Measurements from ENCODE around the gene SYCE3. TPM values are rescaled to one million over a fixed set of nuclear protein-coding genes. Genes with fewer than 3 reads are reported as not detected.

Gene SYCE3
- polyA plus RNA-seq, 3 donors = 1.9 to 3.1 TPM; not detected in 1

DNA sequence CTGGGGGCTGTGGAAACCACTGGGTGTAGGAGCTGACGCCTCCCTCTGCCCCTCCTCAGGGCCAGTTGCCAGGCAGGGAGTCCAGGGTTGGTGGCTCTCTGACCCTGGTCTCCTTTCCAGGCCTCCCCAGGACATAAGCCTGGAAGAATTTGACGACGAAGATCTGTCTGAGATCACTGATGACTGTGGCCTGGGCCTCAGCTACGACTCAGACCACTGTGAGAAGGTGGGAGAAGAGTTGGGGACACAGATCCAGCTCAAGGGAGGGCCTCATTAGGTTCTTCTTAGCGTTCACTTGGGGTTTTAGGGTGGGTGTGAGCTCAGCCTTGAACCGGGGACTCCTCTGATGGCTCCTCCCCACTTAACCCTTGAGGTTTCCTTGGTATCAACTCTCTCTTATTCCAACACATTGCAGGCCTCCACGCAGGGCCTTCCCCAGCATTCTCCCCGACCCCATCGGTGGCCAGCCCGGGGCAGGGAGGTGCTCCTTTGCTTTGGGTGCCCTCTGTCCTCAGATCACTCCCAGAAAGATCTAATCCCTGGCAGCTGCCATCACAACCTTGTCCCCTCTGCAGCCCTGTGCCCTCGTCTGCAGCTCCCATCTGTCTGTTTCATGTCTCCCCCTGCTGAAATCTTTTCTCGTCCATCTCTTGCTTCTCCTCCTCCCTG lies 39.1 kb upstream of the SYCE3 start:
- WGBS (ENCODE audit: insufficient coverage) = 70% methylated on average over 8 of the region's 12 CpGs
- H3K27me3 ChIP-seq (ENCODE audit: control insufficient read depth in 2 of 2, insufficient read depth in 2 of 2, low read length in 2 of 2) = peaks cover 35 to 76% of the 10 kb centered on the region in 2 donors
- peaks cover 0 to 21% (median 9%) of the 10 kb centered on the region in 7 donors for H3K9me3 Mint-ChIP-seq

GRCh38 chr22:50600967-50601668 lies 38.4 kb upstream of the SYCE3 start:
- peaks cover 4% of the 10 kb centered on the region for H3K4me1 Mint-ChIP-seq
- Histone ChIP-seq H2AFZ (ENCODE audit: insufficient read depth, low read depth, low read length, poor library complexity, severe bottlenecking) (no peak overlapping the region), H3K27ac (ENCODE audit: low read depth in 1 of 2, low read length in 2 of 2) (no peak overlapping the region), H3K9ac (ENCODE audit: insufficient read depth, low read length, poor library complexity, severe bottlenecking) (no peak overlapping the region), H3K4me2 (replicated peaks; ENCODE audit: extremely low read depth, low read length, poor library complexity, severe bottlenecking) (peak overlapping the region; percentile 41), H3K4me3 (replicated peaks in 1 of 3; ENCODE audit: low read depth in 2 of 3, low read length in 3 of 3) (no peak overlapping the region), H3K9me3 (replicated peaks in 1 of 2; ENCODE audit: control insufficient read depth in 1 of 2, insufficient read depth in 1 of 2, low read length in 2 of 2) (peaks cover 0 to 16% of the 10 kb centered on the region in 2 donors), H4K20me1 (ENCODE audit: insufficient read depth, low read length) (no peaks in the 10 kb centered on the region), H3K36me3 (replicated peaks in 1 of 2; ENCODE audit: control insufficient read depth in 1 of 2, insufficient read depth in 2 of 2, low read length in 2 of 2) (no peaks in the 10 kb centered on the region), H3K79me2 (ENCODE audit: insufficient read depth, low read length) (no peaks in the 10 kb centered on the region), H3K4me1 (ENCODE audit: control insufficient read depth in 1 of 2, insufficient read depth in 2 of 2, low read length in 2 of 2) (no peaks in the 10 kb centered on the region), H3K27me3 (ENCODE audit: control insufficient read depth in 2 of 2, insufficient read depth in 2 of 2, low read length in 2 of 2) (peaks cover 35 to 71% of the 10 kb centered on the region in 2 donors)
- peaks cover 0 to 21% (median 9%) of the 10 kb centered on the region in 7 donors for H3K9me3 Mint-ChIP-seq
- peak overlapping the region in 1 of 2 donors; percentile 86 for H3K4me3 Mint-ChIP-seq
- H3K27me3 Mint-ChIP-seq (ENCODE audit: low read depth in 3 of 3) = peaks cover 53 to 82% (median 73%) of the 10 kb centered on the region in 3 donors
- intact Hi-C loops (cut with micrococcal nuclease) = no loop called here
- H3K36me3 Mint-ChIP-seq = peaks cover 11 to 15% of the 10 kb centered on the region in 2 donors
- DNase-seq = no peak
- 15% methylated on average over 28 of the region's 52 CpGs for WGBS (ENCODE audit: insufficient coverage)
- TF ChIP-seq, protein P1, sequence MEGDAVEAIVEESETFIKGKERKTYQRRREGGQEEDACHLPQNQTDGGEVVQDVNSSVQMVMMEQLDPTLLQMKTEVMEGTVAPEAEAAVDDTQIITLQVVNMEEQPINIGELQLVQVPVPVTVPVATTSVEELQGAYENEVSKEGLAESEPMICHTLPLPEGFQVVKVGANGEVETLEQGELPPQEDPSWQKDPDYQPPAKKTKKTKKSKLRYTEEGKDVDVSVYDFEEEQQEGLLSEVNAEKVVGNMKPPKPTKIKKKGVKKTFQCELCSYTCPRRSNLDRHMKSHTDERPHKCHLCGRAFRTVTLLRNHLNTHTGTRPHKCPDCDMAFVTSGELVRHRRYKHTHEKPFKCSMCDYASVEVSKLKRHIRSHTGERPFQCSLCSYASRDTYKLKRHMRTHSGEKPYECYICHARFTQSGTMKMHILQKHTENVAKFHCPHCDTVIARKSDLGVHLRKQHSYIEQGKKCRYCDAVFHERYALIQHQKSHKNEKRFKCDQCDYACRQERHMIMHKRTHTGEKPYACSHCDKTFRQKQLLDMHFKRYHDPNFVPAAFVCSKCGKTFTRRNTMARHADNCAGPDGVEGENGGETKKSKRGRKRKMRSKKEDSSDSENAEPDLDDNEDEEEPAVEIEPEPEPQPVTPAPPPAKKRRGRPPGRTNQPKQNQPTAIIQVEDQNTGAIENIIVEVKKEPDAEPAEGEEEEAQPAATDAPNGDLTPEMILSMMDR (IDR thresholded peaks at IDR 0.05) = no peak
- H3K27ac Mint-ChIP-seq = no peak overlapping the region

More for the DNA sequence above, 39.1 kb upstream of the SYCE3 start:
- no peak overlapping the region for H2AFZ ChIP-seq (ENCODE audit: insufficient read depth, low read depth, low read length, poor library complexity, severe bottlenecking)
- no peak overlapping the region for H3K4me3 ChIP-seq (replicated peaks in 1 of 3; ENCODE audit: low read depth in 2 of 3, low read length in 3 of 3)
- H3K27me3 Mint-ChIP-seq (ENCODE audit: low read depth in 3 of 3) = peaks cover 56 to 89% (median 73%) of the 10 kb centered on the region in 3 donors
- no peaks in the 10 kb centered on the region for H4K20me1 ChIP-seq (ENCODE audit: insufficient read depth, low read length)
- intact Hi-C loops (cut with micrococcal nuclease) = no loop called here
- no peaks in the 10 kb centered on the region for H3K36me3 ChIP-seq (replicated peaks in 1 of 2; ENCODE audit: control insufficient read depth in 1 of 2, insufficient read depth in 2 of 2, low read length in 2 of 2)
- no peak overlapping the region for H3K4me2 ChIP-seq (replicated peaks; ENCODE audit: extremely low read depth, low read length, poor library complexity, severe bottlenecking)
- H3K36me3 Mint-ChIP-seq = peaks cover 11 to 15% of the 10 kb centered on the region in 2 donors
- H3K4me1 Mint-ChIP-seq = peaks cover 4% of the 10 kb centered on the region
- H3K4me1 ChIP-seq (ENCODE audit: control insufficient read depth in 1 of 2, insufficient read depth in 2 of 2, low read length in 2 of 2) = no peaks in the 10 kb centered on the region
- no peak for DNase-seq
- H3K4me3 Mint-ChIP-seq = peak overlapping the region in 1 of 2 donors; percentile 86
- H3K9me3 ChIP-seq (replicated peaks in 1 of 2; ENCODE audit: control insufficient read depth in 1 of 2, insufficient read depth in 1 of 2, low read length in 2 of 2) = peaks cover 0 to 16% of the 10 kb centered on the region in 2 donors
- no peak overlapping the region for H3K27ac Mint-ChIP-seq
- H3K27ac ChIP-seq (ENCODE audit: low read depth in 1 of 2, low read length in 2 of 2) = no peak overlapping the region
- no peaks in the 10 kb centered on the region for H3K79me2 ChIP-seq (ENCODE audit: insufficient read depth, low read length)
- H3K9ac ChIP-seq (ENCODE audit: insufficient read depth, low read length, poor library complexity, severe bottlenecking) = no peak overlapping the region
- TF ChIP-seq, protein P1 (IDR thresholded peaks at IDR 0.05) = no peak

All from CD14-positive monocyte (primary cell).